Measurements from ENCODE around the gene MYOD1.

The MYOD1 gene

GRCh38 chr11:17738151-17738973 lies 19.0 kb downstream of the MYOD1 start:
- Histone ChIP-seq H3K9me3 (replicated peaks; ENCODE audit: insufficient read depth, low read length) (no peaks in the 10 kb centered on the region), H3K9ac (ENCODE audit: low read length) (no peak overlapping the region), H3K79me2 (ENCODE audit: low read length) (no peaks in the 10 kb centered on the region), H3K27me3 (replicated peaks; ENCODE audit: insufficient read depth, low read length) (peaks cover 58% of the 10 kb centered on the region), H3K4me3 (ENCODE audit: low read length) (no peak overlapping the region), H3K4me2 (ENCODE audit: low read depth, low read length) (no peak overlapping the region), H3K36me3 (replicated peaks; ENCODE audit: insufficient read depth, low read length) (no peaks in the 10 kb centered on the region), H2AFZ (ENCODE audit: low read length) (no peak overlapping the region), H4K20me1 (ENCODE audit: insufficient read depth, low read length) (no peaks in the 10 kb centered on the region), H3F3A (ENCODE audit: insufficient read depth, low read length) (no peaks in the 10 kb centered on the region), H3K27ac (ENCODE audit: low read length) (no peak overlapping the region), H3K9me2 (replicated peaks; ENCODE audit: insufficient read depth, low read length) (no peaks in the 10 kb centered on the region), H3K4me1 (ENCODE audit: low read length) (no peaks in the 10 kb centered on the region)
- TF ChIP-seq CTCF (IDR thresholded peaks at IDR 0.05; ENCODE audit: low read length): no peak
- TF ChIP-seq EZH2 (optimal IDR thresholded peaks at IDR 0.05; ENCODE audit: low read depth, low read length): no peak
- TF ChIP-seq EZH2phosphoT487 (IDR thresholded peaks at IDR 0.05; ENCODE audit: low read length): no peak
- no peak for DNase-seq

- Histone ChIP-seq H3K9me3 (replicated peaks; ENCODE audit: insufficient read depth, low read length) (no peaks in the 10 kb centered on the region), H3K79me2 (ENCODE audit: low read length) (no peaks in the 10 kb centered on the region), H3K9ac (ENCODE audit: low read length) (no peak overlapping the region), H3K27ac (ENCODE audit: low read length) (no peak overlapping the region), H2AFZ (ENCODE audit: low read length) (no peak overlapping the region), H3K4me2 (ENCODE audit: low read depth, low read length) (no peak overlapping the region), H3F3A (ENCODE audit: insufficient read depth, low read length) (no peaks in the 10 kb centered on the region), H3K4me3 (ENCODE audit: low read length) (no peak overlapping the region), H3K4me1 (ENCODE audit: low read length) (no peaks in the 10 kb centered on the region), H3K36me3 (replicated peaks; ENCODE audit: insufficient read depth, low read length) (no peaks in the 10 kb centered on the region), H3K27me3 (replicated peaks; ENCODE audit: insufficient read depth, low read length) (peaks cover 51% of the 10 kb centered on the region), H4K20me1 (ENCODE audit: insufficient read depth, low read length) (no peaks in the 10 kb centered on the region), H3K9me2 (replicated peaks; ENCODE audit: insufficient read depth, low read length) (no peaks in the 10 kb centered on the region)
- DNase-seq: no peak
- TF ChIP-seq CTCF (IDR thresholded peaks at IDR 0.05; ENCODE audit: low read length) (no peak), EZH2phosphoT487 (IDR thresholded peaks at IDR 0.05; ENCODE audit: low read length) (no peak), EZH2 (optimal IDR thresholded peaks at IDR 0.05; ENCODE audit: low read depth, low read length) (no peak)
These were observed 20.6 kb downstream of the MYOD1 start for GRCh38 chr11:17739945-17740338.

- H2AFZ ChIP-seq (ENCODE audit: low read length): no peak overlapping the region
- H3K9ac ChIP-seq (ENCODE audit: low read length): no peak overlapping the region
- no peak overlapping the region for H3K4me3 ChIP-seq (ENCODE audit: low read length)
- no peaks in the 10 kb centered on the region for H3K9me3 ChIP-seq (replicated peaks; ENCODE audit: insufficient read depth, low read length)
- no peak overlapping the region for H3K27ac ChIP-seq (ENCODE audit: low read length)
- H3K36me3 ChIP-seq (replicated peaks; ENCODE audit: insufficient read depth, low read length): no peaks in the 10 kb centered on the region
- no peaks in the 10 kb centered on the region for H3F3A ChIP-seq (ENCODE audit: insufficient read depth, low read length)
- H3K27me3 ChIP-seq (replicated peaks; ENCODE audit: insufficient read depth, low read length): peaks cover 55% of the 10 kb centered on the region
- no peaks in the 10 kb centered on the region for H3K9me2 ChIP-seq (replicated peaks; ENCODE audit: insufficient read depth, low read length)
- no peak overlapping the region for H3K4me2 ChIP-seq (ENCODE audit: low read depth, low read length)
- no peak for TF ChIP-seq EZH2phosphoT487 (IDR thresholded peaks at IDR 0.05; ENCODE audit: low read length)
- no peak for TF ChIP-seq EZH2 (optimal IDR thresholded peaks at IDR 0.05; ENCODE audit: low read depth, low read length)
- TF ChIP-seq CTCF (IDR thresholded peaks at IDR 0.05; ENCODE audit: low read length): no peak
- no peaks in the 10 kb centered on the region for H3K79me2 ChIP-seq (ENCODE audit: low read length)
- H3K4me1 ChIP-seq (ENCODE audit: low read length): no peaks in the 10 kb centered on the region
- no peak for DNase-seq
- no peaks in the 10 kb centered on the region for H4K20me1 ChIP-seq (ENCODE audit: insufficient read depth, low read length)
These were observed 21.4 kb downstream of the MYOD1 start for GRCh38 chr11:17740649-17741235.
